Cardiac fibroblast (primary cell): ENCODE measurements around the gene NRG3.

Source experiments
- DNase-seq, 2 donors: peaks; one replicate each; pipeline versions ENCODE4 v3.0.0 to v3.0.0-alpha.2; 2010; ENCODE audit warnings: low read depth in 2 of 2
- H3K4me3 ChIP-seq, 2 donors: replicated peaks in 1 of 2; 1 replicate in 1 of 2; 2 replicates in 1 of 2; pipeline ENCODE4 v1.5.1; 2011; ENCODE audit warnings: low read depth in 2 of 2, low read length in 2 of 2, mild to moderate bottlenecking in 2 of 2, moderate library complexity in 1 of 2
- CTCF ChIP-seq: IDR thresholded peaks from one replicate; pipeline ENCODE4 v1.5.1; 2011; ENCODE audit warnings: low read depth, mild to moderate bottlenecking, low read length, inconsistent platforms

NRG3 gene

GRCh38 chr10:82737549-82737948 is 862.6 kb downstream of the NRG3 start:
- H3K4me3 ChIP-seq: no peak overlapping the region
- no peak for DNase-seq
- TF ChIP-seq CTCF: no peak

GRCh38 chr10:82738592-82738991 is 863.6 kb downstream of the NRG3 start:
- TF ChIP-seq CTCF: no peak
- DNase-seq: no peak
- no peak overlapping the region for H3K4me3 ChIP-seq

- H3K4me3 ChIP-seq: no peak overlapping the region
- peak; percentile 18 to 66 for DNase-seq
- TF ChIP-seq CTCF: no peak
These were observed 867.5 kb downstream of the NRG3 start for GRCh38 chr10:82742478-82742877.

- H3K4me3 ChIP-seq: no peak overlapping the region
- no peak for DNase-seq
- TF ChIP-seq CTCF: no peak
These were observed 867.9 kb downstream of the NRG3 start for GRCh38 chr10:82742898-82743297.

GRCh38 chr10:82750538-82750937 is 875.5 kb downstream of the NRG3 start:
- no peak for DNase-seq
- no peak for TF ChIP-seq CTCF
- H3K4me3 ChIP-seq: no peak overlapping the region

- no peak for TF ChIP-seq CTCF
- DNase-seq: no peak
- H3K4me3 ChIP-seq: no peak overlapping the region
These were observed 882.4 kb downstream of the NRG3 start for GRCh38 chr10:82757397-82757796.

GRCh38 chr10:82757901-82758300 is 882.9 kb downstream of the NRG3 start:
- no peak for DNase-seq
- no peak overlapping the region for H3K4me3 ChIP-seq
- no peak for TF ChIP-seq CTCF
